WTC11 (cell line): ENCODE measurements around the gene SH3GL2. TPM values are rescaled to one million over a fixed set of nuclear protein-coding genes. Genes with fewer than 3 reads are reported as not detected.

Experiments
- ATAC-seq: fragments of 200-7000 bp; cut with Tn5 transposase; 2 replicates; pipeline ENCODE4 v1.10.0; 2021; ENCODE audit warnings: mild to moderate bottlenecking, moderate library complexity
- CTCF ChIA-PET: fragments of 300-600 bp; sonication (Branson Sonifier 250); formaldehyde crosslinking; loops from one replicate; lab custom pipeline; 2021; ENCODE audit warnings: antibody characterized with exemption; lab: Charles Lee
- POLR2A ChIA-PET: fragments of 350-600 bp; sonication (Branson Sonifier 250); formaldehyde crosslinking; loops from one replicate; lab custom pipeline; 2021; ENCODE audit warnings: antibody characterized with exemption; lab: Charles Lee
- DNase-seq: peaks from one replicate; pipeline ENCODE4 v3.0.0; 2021; ENCODE audit warnings: low spot score
- H3K27ac Mint-ChIP-seq: 2 replicates; pipeline ENCODE4 v1.8.0; 2021; ENCODE audit warnings: mixed read lengths
- H3K27me3 Mint-ChIP-seq: 2 replicates; pipeline ENCODE4 v1.8.0; 2021; ENCODE audit warnings: low read depth, mild to moderate bottlenecking, moderate library complexity, mixed read lengths
- H3K36me3 Mint-ChIP-seq: 2 replicates; pipeline ENCODE4 v1.8.0; 2021; ENCODE audit warnings: mixed read lengths
- H3K4me1 Mint-ChIP-seq: 2 replicates; pipeline ENCODE4 v1.8.0; 2022; ENCODE audit warnings: mixed read lengths
- H3K4me3 Mint-ChIP-seq: 2 replicates; pipeline ENCODE4 v1.8.0; 2021; ENCODE audit warnings: mild to moderate bottlenecking, moderate library complexity, mixed read lengths
- H3K9me3 Mint-ChIP-seq: 2 replicates; pipeline ENCODE4 v1.8.0; 2021; ENCODE audit warnings: mixed read lengths
- CREM ChIP-seq: sonication (generic); formaldehyde crosslinking; IDR thresholded peaks from 2 replicates; pipeline ENCODE4 v1.8.1; 2022; ENCODE audit warnings: mild to moderate bottlenecking, missing genetic modification reagents, moderate library complexity
- GABPB1 ChIP-seq: sonication (generic); formaldehyde crosslinking; IDR thresholded peaks from 2 replicates; pipeline ENCODE4 v1.8.1; 2023; ENCODE audit warnings: mild to moderate bottlenecking, missing genetic modification reagents
- GRHL2 ChIP-seq: fragments of 250-450 bp; sonication (Bioruptor Pico); IDR thresholded peaks from 2 replicates; pipeline ENCODE4 v1.8.0; 2022; ENCODE audit warnings: mild to moderate bottlenecking, moderate library complexity; ENCODE audit not compliant: insufficient replicate concordance, severe bottlenecking
- JUN ChIP-seq: sonication (generic); formaldehyde crosslinking; IDR thresholded peaks from 2 replicates; pipeline ENCODE4 v1.8.0; 2023; ENCODE audit warnings: mild to moderate bottlenecking, missing genetic modification reagents
- NR1H2 ChIP-seq: sonication (generic); formaldehyde crosslinking; IDR thresholded peaks from 2 replicates; pipeline ENCODE4 v1.9.0; 2021; ENCODE audit warnings: mild to moderate bottlenecking, moderate library complexity, missing genetic modification reagents
- SMAD3 ChIP-seq: sonication (generic); formaldehyde crosslinking; IDR thresholded peaks from 2 replicates; pipeline ENCODE4 v1.8.0; 2022; ENCODE audit warnings: missing genetic modification reagents, mild to moderate bottlenecking, borderline replicate concordance
- STAT6 ChIP-seq: sonication (generic); formaldehyde crosslinking; conservative IDR thresholded peaks from 2 replicates; pipeline ENCODE4 v1.8.1; 2023; ENCODE audit warnings: mild to moderate bottlenecking, low read depth, missing genetic modification reagents, moderate library complexity
- TCF7 ChIP-seq: sonication (generic); formaldehyde crosslinking; IDR thresholded peaks from 2 replicates; pipeline ENCODE4 v1.8.0; 2022; ENCODE audit warnings: mild to moderate bottlenecking, low read depth, missing genetic modification reagents, moderate library complexity
- TEAD1 ChIP-seq: sonication (generic); formaldehyde crosslinking; IDR thresholded peaks from 2 replicates; pipeline ENCODE4 v1.8.0; 2022; ENCODE audit warnings: mild to moderate bottlenecking, missing genetic modification reagents
- ZNF232 ChIP-seq: sonication (generic); formaldehyde crosslinking; IDR thresholded peaks from 2 replicates; pipeline ENCODE4 v1.8.0; 2022; ENCODE audit warnings: mild to moderate bottlenecking, missing genetic modification reagents
- ZNF281 ChIP-seq: sonication (generic); formaldehyde crosslinking; IDR thresholded peaks from 2 replicates; pipeline ENCODE4 v1.8.0; 2023; ENCODE audit warnings: mild to moderate bottlenecking, missing genetic modification reagents
- ZNF396 ChIP-seq: fragments of 250-450 bp; sonication (Bioruptor Pico); IDR thresholded peaks from 2 replicates; pipeline ENCODE4 v1.8.0; 2021; ENCODE audit warnings: mild to moderate bottlenecking, moderate library complexity, borderline replicate concordance
- ZNF416 ChIP-seq: fragments of 250-450 bp; sonication (Bioruptor Pico); IDR thresholded peaks from 2 replicates; pipeline ENCODE4 v1.9.0; 2021; ENCODE audit warnings: mild to moderate bottlenecking, inconsistent platforms
- ZNF671 ChIP-seq: fragments of 250-450 bp; sonication (Bioruptor Pico); IDR thresholded peaks from 2 replicates; pipeline ENCODE4 v1.8.0; 2021; ENCODE audit warnings: mild to moderate bottlenecking
- total RNA-seq: library from RNA; stranded (reverse); gene quantifications from 3 replicates; pipeline ENCODE4 v1.2.3, GENCODE V29; 2021

Gene SH3GL2
- total RNA-seq, 1 experiment from 2014 or later: 4.2 TPM

- TF ChIP-seq STAT6 (CRISPR knock-in tag) (no peak), NR1H2 (CRISPR knock-in tag) (no peak)
- TF ChIP-seq, all 79 proteins: peak for 0
These were observed 30.6 kb downstream of the SH3GL2 start (continued) for GRCh38 chr9:17609312-17610005.

- H3K36me3 Mint-ChIP-seq: no peaks in the 10 kb centered on the region
- TF ChIP-seq GRHL2 (CRISPR knock-in tag): no peak
- TF ChIP-seq, all 79 proteins: peak for 0
- DNase-seq (no peak), ATAC-seq (no peak)
- H3K4me3 Mint-ChIP-seq: no peak overlapping the region
- H3K9me3 Mint-ChIP-seq: no peaks in the 10 kb centered on the region
- ChIA-PET POLR2A (no interaction called here), CTCF (no interaction called here)
- H3K4me1 Mint-ChIP-seq: peaks cover 11% of the 10 kb centered on the region
- no peaks in the 10 kb centered on the region for H3K27me3 Mint-ChIP-seq
- no peak overlapping the region for H3K27ac Mint-ChIP-seq
These were observed 32.5 kb downstream of the SH3GL2 start for GRCh38 chr9:17611342-17611741.

- no peak overlapping the region for H3K4me3 Mint-ChIP-seq
- H3K4me1 Mint-ChIP-seq: peaks cover 11% of the 10 kb centered on the region
- no peak for ATAC-seq
- POLR2A ChIA-PET: no interaction called here
- no peaks in the 10 kb centered on the region for H3K27me3 Mint-ChIP-seq
- TF ChIP-seq CREM (no peak), ZNF396 (no peak), ZNF671 (CRISPR knock-in tag) (no peak), ZNF232 (no peak), SMAD3 (no peak), TEAD1 (no peak), ZNF416 (CRISPR knock-in tag) (no peak), JUN (no peak), TCF7 (CRISPR knock-in tag) (no peak)
- DNase-seq: no peak
- H3K27ac Mint-ChIP-seq: no peak overlapping the region
- CTCF ChIA-PET: no interaction called here
- no peaks in the 10 kb centered on the region for H3K36me3 Mint-ChIP-seq
- no peaks in the 10 kb centered on the region for H3K9me3 Mint-ChIP-seq
These were observed 33.1 kb downstream of the SH3GL2 start for GRCh38 chr9:17611917-17612316.

- no peak for ATAC-seq
- Mint-ChIP-seq H3K27me3 (no peaks in the 10 kb centered on the region), H3K4me1 (peaks cover 11% of the 10 kb centered on the region), H3K36me3 (no peaks in the 10 kb centered on the region), H3K27ac (no peak overlapping the region), H3K9me3 (no peaks in the 10 kb centered on the region), H3K4me3 (no peak overlapping the region)
- ChIA-PET CTCF (no interaction called here), POLR2A (no interaction called here)
- TF ChIP-seq NR1H2 (CRISPR knock-in tag): no peak
- TF ChIP-seq ZNF232: no peak
- no peak for TF ChIP-seq ZNF281 (CRISPR knock-in tag)
- no peak for TF ChIP-seq GABPB1
- no peak for DNase-seq
These were observed 34.9 kb downstream of the SH3GL2 start for GRCh38 chr9:17613758-17614157.
